HEK293 (cell line): ENCODE results near the gene DOK6.

Experiments
- CTCF ChIA-PET: fragments of 350-600 bp; formaldehyde crosslinking; extraction: SDS; loops from one replicate; lab custom pipeline; 2021; ENCODE audit warnings: antibody characterized with exemption; lab: Yijun Ruan, JAX
- POLR2A ChIA-PET: fragments of 300-600 bp; formaldehyde crosslinking; extraction: SDS; loops from one replicate; lab custom pipeline; 2020; ENCODE audit warnings: antibody characterized with exemption, inconsistent platforms; lab: Yijun Ruan, JAX
- H3K27ac ChIP-seq: fragments of 200-500 bp; sonication (Bioruptor generic); 2 replicates; pipeline ENCODE4 v1.5.1; 2014; ENCODE audit warnings: low read depth, low read length, control low read depth, inconsistent platforms; ENCODE audit errors: extremely low read depth
- H3K36me3 ChIP-seq, 2 experiments: fragments of 200-500 bp in 1 of 2; sonication (Bioruptor generic) in 1 of 2; 1 replicate in 1 of 2; 2 replicates in 1 of 2; pipeline ENCODE4 v1.5.1; 2014 to 2017; ENCODE audit warnings: inconsistent platforms in 2 of 2, low read length in 2 of 2; ENCODE audit not compliant: control insufficient read depth in 2 of 2, insufficient read depth in 1 of 2
- H3K4me1 ChIP-seq: fragments of 200-500 bp; sonication (Bioruptor generic); 2 replicates; pipeline ENCODE4 v1.5.1; 2014; ENCODE audit warnings: mild to moderate bottlenecking, low read length, inconsistent platforms; ENCODE audit not compliant: control insufficient read depth, insufficient read depth
- H3K4me3 ChIP-seq: 2 replicates; pipeline ENCODE4 v1.5.1; 2011; ENCODE audit warnings: low read depth, mild to moderate bottlenecking, control low read depth, low read length, moderate library complexity
- H3K9me3 ChIP-seq: fragments of 200-500 bp; sonication (Bioruptor generic); 2 replicates; pipeline ENCODE4 v1.5.1; 2014; ENCODE audit warnings: low read depth, low read length, inconsistent platforms; ENCODE audit not compliant: control insufficient read depth, insufficient read depth
- MEIS1 ChIP-seq: sonication (generic); formaldehyde crosslinking; IDR thresholded peaks from 2 replicates; pipeline ENCODE4 v1.8.1; 2022; ENCODE audit warnings: missing genetic modification reagents, mild to moderate bottlenecking, borderline replicate concordance
- TRIM28 ChIP-seq: IDR thresholded peaks from 2 replicates; pipeline ENCODE4 v1.6.1; 2011; ENCODE audit warnings: low read length, control low read depth, borderline replicate concordance
- ZBTB21 ChIP-seq: fragments of 450-650 bp; formaldehyde crosslinking; IDR thresholded peaks from 2 replicates; pipeline ENCODE4 v1.5.1; 2017; ENCODE audit warnings: missing biosample characterization, missing genetic modification characterization
- ZBTB48 ChIP-seq: fragments of 450-650 bp; formaldehyde crosslinking; IDR thresholded peaks from 2 replicates; pipeline ENCODE4 v1.5.1; 2016; ENCODE audit warnings: missing biosample characterization, missing genetic modification characterization
- ZFP3 ChIP-seq: fragments of 450-650 bp; formaldehyde crosslinking; IDR thresholded peaks from 2 replicates; pipeline ENCODE4 v1.5.1; 2016; ENCODE audit warnings: low read depth, missing biosample characterization, missing genetic modification characterization
- ZNF214 ChIP-seq: fragments of 450-650 bp; formaldehyde crosslinking; IDR thresholded peaks from 2 replicates; pipeline ENCODE4 v1.5.1; 2017; ENCODE audit warnings: missing biosample characterization, mild to moderate bottlenecking, missing genetic modification characterization, borderline replicate concordance
- ZNF274 ChIP-seq, 2 experiments: fragments of 200-500 bp in 1 of 2; fragments of 450-650 bp in 1 of 2; sonication (Bioruptor generic) in 1 of 2; formaldehyde crosslinking in 1 of 2; IDR thresholded peaks; 2 replicates each; pipeline versions ENCODE4 v1.5.1 to v1.6.1; 2014 to 2016; ENCODE audit warnings: borderline replicate concordance in 1 of 2, inconsistent platforms in 1 of 2, low read length in 1 of 2, missing biosample characterization in 1 of 2, missing genetic modification characterization in 1 of 2
- ZNF366 ChIP-seq: fragments of 450-650 bp; formaldehyde crosslinking; conservative IDR thresholded peaks from 2 replicates; pipeline ENCODE4 v1.5.1; 2016; ENCODE audit warnings: missing biosample characterization, missing genetic modification characterization
- ZNF433 ChIP-seq: fragments of 450-650 bp; formaldehyde crosslinking; IDR thresholded peaks from 2 replicates; pipeline ENCODE4 v1.5.1; 2016; ENCODE audit warnings: missing biosample characterization, missing genetic modification characterization, low read depth
- ZNF555 ChIP-seq: fragments of 450-650 bp; formaldehyde crosslinking; conservative IDR thresholded peaks from 2 replicates; pipeline ENCODE4 v1.5.1; 2017; ENCODE audit warnings: missing biosample characterization, mild to moderate bottlenecking, missing genetic modification characterization, inconsistent platforms
- ZNF585B ChIP-seq: fragments of 450-650 bp; formaldehyde crosslinking; IDR thresholded peaks from 2 replicates; pipeline ENCODE4 v1.5.1; 2016; ENCODE audit warnings: missing biosample characterization, missing genetic modification characterization
- ZNF624 ChIP-seq: fragments of 450-650 bp; formaldehyde crosslinking; IDR thresholded peaks from 2 replicates; pipeline ENCODE4 v1.5.1; 2017; ENCODE audit warnings: missing biosample characterization, missing genetic modification characterization
- ZNF654 ChIP-seq: fragments of 450-650 bp; formaldehyde crosslinking; IDR thresholded peaks from 2 replicates; pipeline ENCODE4 v1.5.1; 2016; ENCODE audit warnings: low read depth, missing biosample characterization, missing genetic modification characterization
- ZNF658 ChIP-seq: fragments of 450-650 bp; formaldehyde crosslinking; IDR thresholded peaks from 2 replicates; pipeline ENCODE4; 2016; ENCODE audit warnings: missing biosample characterization, missing genetic modification characterization
- ZNF660 ChIP-seq: fragments of 450-650 bp; IDR thresholded peaks from 2 replicates; pipeline ENCODE4 v1.5.1; 2018; ENCODE audit warnings: missing biosample characterization, mild to moderate bottlenecking, missing genetic modification characterization
- ZNF677 ChIP-seq: fragments of 450-650 bp; IDR thresholded peaks from 2 replicates; pipeline ENCODE4 v1.5.0; 2018; ENCODE audit warnings: missing biosample characterization, mild to moderate bottlenecking, missing genetic modification characterization, moderate library complexity
- ZNF837 ChIP-seq: fragments of 450-650 bp; formaldehyde crosslinking; IDR thresholded peaks from 2 replicates; pipeline ENCODE4 v1.5.1; 2016; ENCODE audit warnings: missing biosample characterization, missing genetic modification characterization
- ZNF843 ChIP-seq: fragments of 450-650 bp; formaldehyde crosslinking; IDR thresholded peaks from 2 replicates; pipeline ENCODE4 v1.5.1; 2016; ENCODE audit warnings: missing biosample characterization, missing genetic modification characterization
- TF ChIP-seq, protein P1 (sequence below): fragments of 450-650 bp; formaldehyde crosslinking; IDR thresholded peaks from 2 replicates; pipeline ENCODE4 v1.5.1; 2017; ENCODE audit warnings: missing biosample characterization, missing genetic modification characterization
- TF ChIP-seq, protein P2 (sequence below): fragments of 450-650 bp; formaldehyde crosslinking; IDR thresholded peaks from 2 replicates; pipeline ENCODE4 v1.5.1; 2016; ENCODE audit warnings: missing biosample characterization, missing genetic modification characterization
- TF ChIP-seq, protein P3 (sequence below): fragments of 450-650 bp; formaldehyde crosslinking; IDR thresholded peaks from 2 replicates; pipeline ENCODE4 v1.5.1; 2016; ENCODE audit warnings: missing biosample characterization, missing genetic modification characterization, low read depth
- TF ChIP-seq, protein P4 (sequence below): fragments of 450-650 bp; formaldehyde crosslinking; IDR thresholded peaks from 2 replicates; pipeline ENCODE4 v1.5.1; 2016; ENCODE audit warnings: missing biosample characterization, missing genetic modification characterization, borderline replicate concordance

Gene DOK6

DNA sequence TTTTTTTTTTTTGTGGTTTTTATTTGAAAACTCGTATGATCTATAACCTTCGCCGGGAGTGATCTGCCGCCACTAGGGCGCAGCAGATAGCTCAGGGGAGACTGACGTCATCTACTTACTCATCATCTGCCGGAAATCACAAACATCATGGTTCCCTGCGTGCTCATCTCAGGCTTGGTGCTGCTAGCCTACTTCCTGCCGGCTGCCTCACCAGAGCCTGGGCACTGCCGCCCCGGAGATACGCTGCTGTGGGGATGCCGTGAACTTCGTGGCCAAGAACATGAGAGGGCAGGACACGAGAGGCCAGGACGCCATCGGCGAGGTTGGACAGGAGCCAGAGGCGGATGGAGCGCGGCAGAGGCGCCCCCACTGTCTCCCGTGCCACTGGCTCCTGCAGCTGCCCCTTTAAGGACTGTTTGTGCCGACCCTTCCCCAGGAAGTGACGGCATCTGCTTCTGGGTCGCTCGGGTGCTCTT is 68.8 kb downstream of the DOK6 start (continued):
- TF ChIP-seq ZNF366 (no peak), ZFP3 (no peak), TRIM28 (no peak)

DNA sequence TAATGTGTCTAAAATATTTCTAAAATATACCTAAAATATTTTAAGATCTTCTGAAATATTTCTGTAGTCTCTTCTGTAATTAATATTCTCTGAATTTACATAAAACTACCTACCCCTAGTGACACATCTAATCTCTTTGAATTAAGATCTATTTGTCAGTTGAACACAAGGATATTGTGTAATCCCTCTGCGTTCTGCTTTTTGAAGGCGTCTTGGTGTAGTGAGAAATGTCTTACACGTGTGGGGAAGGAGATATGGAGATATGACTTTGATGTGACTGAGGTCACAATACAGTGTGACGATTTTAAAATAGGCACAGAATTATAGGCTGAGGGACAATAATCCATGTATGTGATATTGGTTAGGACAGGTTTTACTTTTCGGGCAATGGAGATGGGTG is 79.8 kb downstream of the DOK6 start:
- TF ChIP-seq ZNF658 (tag by site-specific recombination) (no peak), ZBTB21 (no peak), MEIS1 (no peak), ZNF677 (tag by site-specific recombination) (no peak)
- TF ChIP-seq, protein P1, sequence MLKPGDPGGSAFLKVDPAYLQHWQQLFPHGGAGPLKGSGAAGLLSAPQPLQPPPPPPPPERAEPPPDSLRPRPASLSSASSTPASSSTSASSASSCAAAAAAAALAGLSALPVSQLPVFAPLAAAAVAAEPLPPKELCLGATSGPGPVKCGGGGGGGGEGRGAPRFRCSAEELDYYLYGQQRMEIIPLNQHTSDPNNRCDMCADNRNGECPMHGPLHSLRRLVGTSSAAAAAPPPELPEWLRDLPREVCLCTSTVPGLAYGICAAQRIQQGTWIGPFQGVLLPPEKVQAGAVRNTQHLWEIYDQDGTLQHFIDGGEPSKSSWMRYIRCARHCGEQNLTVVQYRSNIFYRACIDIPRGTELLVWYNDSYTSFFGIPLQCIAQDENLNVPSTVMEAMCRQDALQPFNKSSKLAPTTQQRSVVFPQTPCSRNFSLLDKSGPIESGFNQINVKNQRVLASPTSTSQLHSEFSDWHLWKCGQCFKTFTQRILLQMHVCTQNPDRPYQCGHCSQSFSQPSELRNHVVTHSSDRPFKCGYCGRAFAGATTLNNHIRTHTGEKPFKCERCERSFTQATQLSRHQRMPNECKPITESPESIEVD = no peak
- Histone ChIP-seq H3K27ac (no peak overlapping the region), H3K9me3 (no peaks in the 10 kb centered on the region), H3K36me3 (no peaks in the 10 kb centered on the region), H3K4me3 (no peak overlapping the region), H3K4me1 (no peaks in the 10 kb centered on the region)
- ChIA-PET POLR2A (no interaction called here), CTCF (no interaction called here)

DNA sequence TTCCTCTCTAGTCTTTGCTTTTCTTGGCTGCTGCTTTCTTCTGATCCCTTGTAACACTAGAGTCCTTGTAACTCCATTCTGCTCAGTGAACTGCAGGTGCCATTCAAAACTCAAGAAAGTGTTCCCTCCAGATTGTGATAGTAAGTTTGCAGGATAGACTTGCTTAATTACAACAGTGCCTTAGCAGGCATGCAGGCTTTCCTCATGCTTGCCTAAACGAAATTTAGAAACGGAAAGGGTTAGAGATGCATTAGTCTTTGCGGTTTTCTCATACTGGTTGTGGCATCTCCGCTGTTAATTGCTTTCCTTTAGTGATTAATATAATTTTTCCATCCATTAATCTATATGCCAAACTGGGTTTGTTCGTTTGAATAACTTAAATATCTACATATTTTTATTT is 82.9 kb downstream of the DOK6 start:
- no peak overlapping the region for H3K4me3 ChIP-seq
- H3K36me3 ChIP-seq = no peaks in the 10 kb centered on the region
- H3K9me3 ChIP-seq = no peaks in the 10 kb centered on the region; the same call in 1 of the 2 replicates
- TF ChIP-seq ZNF433 = no peak
- TF ChIP-seq, protein P2, sequence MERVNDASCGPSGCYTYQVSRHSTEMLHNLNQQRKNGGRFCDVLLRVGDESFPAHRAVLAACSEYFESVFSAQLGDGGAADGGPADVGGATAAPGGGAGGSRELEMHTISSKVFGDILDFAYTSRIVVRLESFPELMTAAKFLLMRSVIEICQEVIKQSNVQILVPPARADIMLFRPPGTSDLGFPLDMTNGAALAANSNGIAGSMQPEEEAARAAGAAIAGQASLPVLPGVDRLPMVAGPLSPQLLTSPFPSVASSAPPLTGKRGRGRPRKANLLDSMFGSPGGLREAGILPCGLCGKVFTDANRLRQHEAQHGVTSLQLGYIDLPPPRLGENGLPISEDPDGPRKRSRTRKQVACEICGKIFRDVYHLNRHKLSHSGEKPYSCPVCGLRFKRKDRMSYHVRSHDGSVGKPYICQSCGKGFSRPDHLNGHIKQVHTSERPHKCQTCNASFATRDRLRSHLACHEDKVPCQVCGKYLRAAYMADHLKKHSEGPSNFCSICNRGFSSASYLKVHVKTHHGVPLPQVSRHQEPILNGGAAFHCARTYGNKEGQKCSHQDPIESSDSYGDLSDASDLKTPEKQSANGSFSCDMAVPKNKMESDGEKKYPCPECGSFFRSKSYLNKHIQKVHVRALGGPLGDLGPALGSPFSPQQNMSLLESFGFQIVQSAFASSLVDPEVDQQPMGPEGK = no peak
- TF ChIP-seq, protein P3, sequence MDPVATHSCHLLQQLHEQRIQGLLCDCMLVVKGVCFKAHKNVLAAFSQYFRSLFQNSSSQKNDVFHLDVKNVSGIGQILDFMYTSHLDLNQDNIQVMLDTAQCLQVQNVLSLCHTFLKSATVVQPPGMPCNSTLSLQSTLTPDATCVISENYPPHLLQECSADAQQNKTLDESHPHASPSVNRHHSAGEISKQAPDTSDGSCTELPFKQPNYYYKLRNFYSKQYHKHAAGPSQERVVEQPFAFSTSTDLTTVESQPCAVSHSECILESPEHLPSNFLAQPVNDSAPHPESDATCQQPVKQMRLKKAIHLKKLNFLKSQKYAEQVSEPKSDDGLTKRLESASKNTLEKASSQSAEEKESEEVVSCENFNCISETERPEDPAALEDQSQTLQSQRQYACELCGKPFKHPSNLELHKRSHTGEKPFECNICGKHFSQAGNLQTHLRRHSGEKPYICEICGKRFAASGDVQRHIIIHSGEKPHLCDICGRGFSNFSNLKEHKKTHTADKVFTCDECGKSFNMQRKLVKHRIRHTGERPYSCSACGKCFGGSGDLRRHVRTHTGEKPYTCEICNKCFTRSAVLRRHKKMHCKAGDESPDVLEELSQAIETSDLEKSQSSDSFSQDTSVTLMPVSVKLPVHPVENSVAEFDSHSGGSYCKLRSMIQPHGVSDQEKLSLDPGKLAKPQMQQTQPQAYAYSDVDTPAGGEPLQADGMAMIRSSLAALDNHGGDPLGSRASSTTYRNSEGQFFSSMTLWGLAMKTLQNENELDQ = no peak
- TF ChIP-seq ZBTB48 (tag by site-specific recombination) = no peak
- TF ChIP-seq ZNF654 (tag by site-specific recombination) = no peak
- TF ChIP-seq ZNF555 (tag by site-specific recombination) = no peak
- TF ChIP-seq ZNF585B (tag by site-specific recombination) = no peak
- no peak for TF ChIP-seq ZNF660 (tag by site-specific recombination)
- no peak for TF ChIP-seq ZNF274 (IDR thresholded peaks at IDR 0.05; ENCODE audit: low read length)
- TF ChIP-seq ZNF274 (tag by site-specific recombination; IDR thresholded peaks at IDR 0.05; ENCODE audit: borderline replicate concordance) = no peak
- TF ChIP-seq ZNF837 = no peak
- TF ChIP-seq ZNF214 = no peak
- no peak for TF ChIP-seq ZNF843
- no peak for TF ChIP-seq ZNF624
- TF ChIP-seq, protein P4, sequence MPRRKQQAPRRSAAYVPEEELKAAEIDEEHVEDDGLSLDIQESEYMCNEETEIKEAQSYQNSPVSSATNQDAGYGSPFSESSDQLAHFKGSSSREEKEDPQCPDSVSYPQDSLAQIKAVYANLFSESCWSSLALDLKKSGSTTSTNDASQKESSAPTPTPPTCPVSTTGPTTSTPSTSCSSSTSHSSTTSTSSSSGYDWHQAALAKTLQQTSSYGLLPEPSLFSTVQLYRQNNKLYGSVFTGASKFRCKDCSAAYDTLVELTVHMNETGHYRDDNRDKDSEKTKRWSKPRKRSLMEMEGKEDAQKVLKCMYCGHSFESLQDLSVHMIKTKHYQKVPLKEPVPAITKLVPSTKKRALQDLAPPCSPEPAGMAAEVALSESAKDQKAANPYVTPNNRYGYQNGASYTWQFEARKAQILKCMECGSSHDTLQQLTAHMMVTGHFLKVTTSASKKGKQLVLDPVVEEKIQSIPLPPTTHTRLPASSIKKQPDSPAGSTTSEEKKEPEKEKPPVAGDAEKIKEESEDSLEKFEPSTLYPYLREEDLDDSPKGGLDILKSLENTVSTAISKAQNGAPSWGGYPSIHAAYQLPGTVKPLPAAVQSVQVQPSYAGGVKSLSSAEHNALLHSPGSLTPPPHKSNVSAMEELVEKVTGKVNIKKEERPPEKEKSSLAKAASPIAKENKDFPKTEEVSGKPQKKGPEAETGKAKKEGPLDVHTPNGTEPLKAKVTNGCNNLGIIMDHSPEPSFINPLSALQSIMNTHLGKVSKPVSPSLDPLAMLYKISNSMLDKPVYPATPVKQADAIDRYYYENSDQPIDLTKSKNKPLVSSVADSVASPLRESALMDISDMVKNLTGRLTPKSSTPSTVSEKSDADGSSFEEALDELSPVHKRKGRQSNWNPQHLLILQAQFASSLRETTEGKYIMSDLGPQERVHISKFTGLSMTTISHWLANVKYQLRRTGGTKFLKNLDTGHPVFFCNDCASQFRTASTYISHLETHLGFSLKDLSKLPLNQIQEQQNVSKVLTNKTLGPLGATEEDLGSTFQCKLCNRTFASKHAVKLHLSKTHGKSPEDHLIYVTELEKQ (tag by site-specific recombination) = no peak
- ChIA-PET CTCF (no interaction called here), POLR2A (no interaction called here)
- H3K4me1 ChIP-seq = no peaks in the 10 kb centered on the region
- no peak overlapping the region for H3K27ac ChIP-seq
